Measurements from ENCODE around the gene PLCXD1.

- no peak for TF ChIP-seq EP300 (IDR thresholded peaks at IDR 0.05)
- no peak for TF ChIP-seq POLR2A (IDR thresholded peaks at IDR 0.05)
Measured at GRCh38 chrX:336227-336626, 55.0 kb downstream of the PLCXD1 start.
